ENCODE results near the gene SHROOM3.

- TF ChIP-seq GATA2 (IDR thresholded peaks at IDR 0.05; ENCODE audit: low read depth, low read length): no peak
- no peak for TF ChIP-seq GATA3 (IDR thresholded peaks at IDR 0.05; ENCODE audit: low read depth, low read length)
These were observed 264.8 kb downstream of the SHROOM3 start for GRCh38 chr4:76699751-76700310.

Data from SH-SY5Y (cell line).